Measurements from ENCODE around the gene OR3A1.
"Not testable (repeated sequence)": the region's sequence is repeated elsewhere in the genome, so short reads cannot be mapped to it uniquely, and the experiment has no call there.

OR3A1 gene

GRCh38 chr17:3298260-3298659, at the start of gene OR3A1:
OR3A1 (minus strand) TSS chr17:3298360; CDS start chr17:3292582, 5,778 bp downstream.
- no peak for DNase-seq (ENCODE audit: low spot score)

- not testable (repeated sequence) for DNase-seq (ENCODE audit: low spot score)
Observed at GRCh38 chr17:3342782-3343181, 44.6 kb upstream of the OR3A1 start.

- DNase-seq (ENCODE audit: low spot score), result no peak
Observed at GRCh38 chr17:3335876-3336275, 37.7 kb upstream of the OR3A1 start.

GRCh38 chr17:3318336-3318735, 20.2 kb upstream of the OR3A1 start:
- no peak for DNase-seq (ENCODE audit: low spot score)

- DNase-seq (ENCODE audit: low spot score), result no peak
Observed at GRCh38 chr17:3316836-3317235, 18.7 kb upstream of the OR3A1 start.

- DNase-seq (ENCODE audit: low spot score), result no peak
Observed at GRCh38 chr17:3308603-3309002, 10.4 kb upstream of the OR3A1 start.

GRCh38 chr17:3295632-3296031, 2.5 kb downstream of the OR3A1 start:
- DNase-seq (ENCODE audit: low spot score), result no peak

GRCh38 chr17:3293548-3293947, 4.6 kb downstream of the OR3A1 start:
- not testable (repeated sequence) for DNase-seq (ENCODE audit: low spot score)

GRCh38 chr17:3282901-3283300, 15.3 kb downstream of the OR3A1 start:
- no peak for DNase-seq (ENCODE audit: low spot score)

- DNase-seq (ENCODE audit: low spot score), result no peak
Observed at GRCh38 chr17:3276126-3276525, 22.0 kb downstream of the OR3A1 start.

GRCh38 chr17:3271072-3271848, 26.9 kb downstream of the OR3A1 start:
- DNase-seq (ENCODE audit: low spot score), result no peak

GRCh38 chr17:3260600-3260999, 37.6 kb downstream of the OR3A1 start:
- no peak for DNase-seq (ENCODE audit: low spot score)

GRCh38 chr17:3260163-3260562, 38.0 kb downstream of the OR3A1 start:
- no peak for DNase-seq (ENCODE audit: low spot score)

- DNase-seq (ENCODE audit: low spot score), result no peak
Observed at GRCh38 chr17:3256575-3256974, 41.6 kb downstream of the OR3A1 start.

- DNase-seq (ENCODE audit: low spot score), result not testable (repeated sequence)
Observed at GRCh38 chr17:3249013-3249412, 49.1 kb downstream of the OR3A1 start.

- DNase-seq (ENCODE audit: low spot score), result not testable (repeated sequence)
Observed at GRCh38 chr17:3244841-3245240, 53.3 kb downstream of the OR3A1 start.

- not testable (repeated sequence) for DNase-seq (ENCODE audit: low spot score)
Observed at GRCh38 chr17:3241044-3241443, 57.1 kb downstream of the OR3A1 start.

Measured in AG08395 (cell line).